HTERT RPE-1 (cell line): Measurements from ENCODE around the gene LRP10.
"Not testable (repeated sequence)": the region's sequence is repeated elsewhere in the genome, so short reads cannot be mapped to it uniquely, and the experiment has no call there.

ENCODE experiments used
- in situ Hi-C: fragments of 300-500 bp; cut with MboI; formaldehyde crosslinking; loops from 4 replicates; pipeline ENCODE4 v1.14.3; 2020; ENCODE audit warnings: low sequenced_read_pairs

LRP10 gene, protein sequence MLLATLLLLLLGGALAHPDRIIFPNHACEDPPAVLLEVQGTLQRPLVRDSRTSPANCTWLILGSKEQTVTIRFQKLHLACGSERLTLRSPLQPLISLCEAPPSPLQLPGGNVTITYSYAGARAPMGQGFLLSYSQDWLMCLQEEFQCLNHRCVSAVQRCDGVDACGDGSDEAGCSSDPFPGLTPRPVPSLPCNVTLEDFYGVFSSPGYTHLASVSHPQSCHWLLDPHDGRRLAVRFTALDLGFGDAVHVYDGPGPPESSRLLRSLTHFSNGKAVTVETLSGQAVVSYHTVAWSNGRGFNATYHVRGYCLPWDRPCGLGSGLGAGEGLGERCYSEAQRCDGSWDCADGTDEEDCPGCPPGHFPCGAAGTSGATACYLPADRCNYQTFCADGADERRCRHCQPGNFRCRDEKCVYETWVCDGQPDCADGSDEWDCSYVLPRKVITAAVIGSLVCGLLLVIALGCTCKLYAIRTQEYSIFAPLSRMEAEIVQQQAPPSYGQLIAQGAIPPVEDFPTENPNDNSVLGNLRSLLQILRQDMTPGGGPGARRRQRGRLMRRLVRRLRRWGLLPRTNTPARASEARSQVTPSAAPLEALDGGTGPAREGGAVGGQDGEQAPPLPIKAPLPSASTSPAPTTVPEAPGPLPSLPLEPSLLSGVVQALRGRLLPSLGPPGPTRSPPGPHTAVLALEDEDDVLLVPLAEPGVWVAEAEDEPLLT

DNA sequence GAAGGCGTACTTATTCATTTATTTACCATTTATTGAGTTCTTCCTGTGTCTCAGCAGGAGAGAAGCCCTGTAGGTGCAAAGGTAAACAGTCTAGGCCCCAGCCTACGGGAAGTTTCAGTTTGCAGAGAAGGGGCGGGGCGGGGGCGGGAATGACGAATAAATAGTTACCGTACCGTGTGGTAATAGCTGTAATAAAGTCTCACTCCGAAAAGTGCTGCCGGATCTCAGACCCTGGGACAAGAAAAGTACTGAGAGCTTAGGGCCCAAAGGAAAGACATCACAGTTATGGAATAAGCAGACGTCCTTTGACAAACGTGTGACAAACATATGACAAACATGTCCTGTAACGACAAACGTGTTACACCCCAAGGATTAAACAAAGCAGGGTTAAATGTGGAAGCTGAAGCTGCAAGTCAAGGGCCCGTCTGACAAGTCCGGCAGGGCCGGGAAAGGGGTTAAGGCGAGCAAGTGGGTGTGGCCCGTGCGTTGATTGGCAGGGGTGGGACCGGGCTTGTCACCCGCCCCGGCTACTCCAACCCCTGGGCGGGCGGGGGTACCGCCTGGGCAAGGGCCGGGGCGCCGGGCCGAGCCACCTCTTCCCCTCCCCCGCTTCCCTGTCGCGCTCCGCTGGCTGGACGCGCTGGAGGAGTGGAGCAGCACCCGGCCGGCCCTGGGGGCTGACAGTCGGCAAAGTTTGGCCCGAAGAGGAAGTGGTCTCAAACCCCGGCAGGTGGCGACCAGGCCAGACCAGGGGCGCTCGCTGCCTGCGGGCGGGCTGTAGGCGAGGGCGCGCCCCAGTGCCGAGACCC lies at the start of gene LRP10:
Gene LRP10 (plus strand): TSS at position 517 of the 809 bp plus-strand sequence. CDS start 564 bp downstream, outside the sequence.
- in situ Hi-C loops: no loop called here

DNA sequence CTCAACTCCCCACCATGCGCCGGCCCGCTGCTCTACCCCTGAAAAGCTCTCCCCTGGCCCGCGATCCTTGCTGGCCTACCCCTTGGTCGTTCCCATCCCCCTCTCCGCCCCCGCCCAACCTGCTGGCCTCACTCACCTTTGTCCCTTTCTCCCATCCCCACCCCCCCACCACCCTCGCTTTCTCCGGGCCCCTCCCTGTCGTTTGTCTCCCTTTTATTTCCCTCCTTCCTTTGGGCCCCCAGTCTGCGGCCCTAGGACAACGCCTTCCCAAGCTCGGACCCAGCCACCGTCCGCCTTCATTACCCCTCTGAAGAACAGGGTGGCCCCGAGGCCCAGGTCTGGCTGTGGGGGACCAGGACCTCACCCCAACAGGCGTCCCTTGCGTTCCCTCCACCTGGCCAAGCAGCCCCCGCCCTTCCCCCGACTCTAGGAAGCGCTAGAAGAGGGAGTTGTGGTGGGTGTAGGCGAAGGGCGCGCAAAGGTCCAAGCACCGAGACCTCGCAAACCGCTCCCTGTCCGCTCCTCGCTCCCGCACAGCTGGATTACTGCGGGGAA lies 49.4 kb upstream of the LRP10 start:
- in situ Hi-C loops: no loop called here

DNA sequence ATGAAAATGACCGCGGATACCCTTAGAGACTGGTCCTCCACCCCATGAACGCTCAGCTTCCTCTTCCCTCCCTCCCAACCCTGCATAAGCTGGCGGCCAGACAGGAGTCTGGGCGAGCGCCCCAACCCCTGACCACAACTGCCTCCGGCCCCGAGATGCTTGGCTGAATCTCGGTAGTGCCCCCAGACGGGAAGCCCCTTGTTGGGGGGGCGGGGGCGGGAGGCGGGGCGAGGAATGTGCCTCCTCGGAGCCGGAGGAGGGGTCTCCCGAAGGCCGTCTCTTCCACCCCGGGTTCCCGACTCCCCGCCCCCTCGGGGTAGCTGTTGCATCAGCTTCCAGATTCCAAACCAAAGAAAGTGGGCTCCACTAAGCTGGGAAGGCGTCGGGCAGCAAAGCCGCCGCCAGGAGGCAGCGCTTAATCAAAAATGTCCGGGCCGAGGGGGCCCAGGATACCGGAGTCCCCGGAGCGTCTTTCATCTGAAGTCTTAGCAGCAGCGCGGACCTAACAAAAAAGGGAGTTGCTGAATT lies 48.9 kb upstream of the LRP10 start:
- in situ Hi-C loops: no loop called here

DNA sequence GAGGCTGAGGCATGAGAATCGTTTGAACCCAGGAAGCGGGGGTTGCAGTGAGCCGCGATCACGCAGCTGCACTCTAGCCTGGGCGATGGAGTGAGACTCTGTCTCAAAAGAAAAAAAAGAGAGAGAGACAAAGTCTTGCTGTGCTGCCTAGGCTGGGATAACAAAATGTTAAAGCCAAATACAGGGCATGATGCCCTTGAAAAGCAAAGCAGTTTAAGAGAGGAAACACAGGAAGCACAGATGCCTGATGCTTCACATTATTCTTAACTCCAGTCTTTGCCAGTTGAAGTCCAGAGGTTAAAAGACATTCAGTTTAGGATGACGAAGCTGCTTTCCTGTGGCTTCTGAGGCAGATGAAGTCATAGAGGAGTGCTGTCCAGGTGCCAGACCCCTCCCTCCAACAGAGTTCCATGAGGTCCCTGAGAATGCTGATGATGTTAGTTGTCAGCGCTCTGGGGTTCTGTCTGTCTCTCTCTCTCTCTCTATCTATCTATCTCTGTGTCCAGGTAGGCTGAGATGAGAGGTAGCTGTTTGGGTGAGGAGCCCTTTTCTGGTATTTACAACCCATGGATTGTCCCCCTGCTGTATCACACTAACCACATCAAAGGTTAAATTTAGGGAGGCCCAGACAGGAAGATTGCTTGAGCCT lies 46.7 kb upstream of the LRP10 start:
- in situ Hi-C loops: no loop called here

DNA sequence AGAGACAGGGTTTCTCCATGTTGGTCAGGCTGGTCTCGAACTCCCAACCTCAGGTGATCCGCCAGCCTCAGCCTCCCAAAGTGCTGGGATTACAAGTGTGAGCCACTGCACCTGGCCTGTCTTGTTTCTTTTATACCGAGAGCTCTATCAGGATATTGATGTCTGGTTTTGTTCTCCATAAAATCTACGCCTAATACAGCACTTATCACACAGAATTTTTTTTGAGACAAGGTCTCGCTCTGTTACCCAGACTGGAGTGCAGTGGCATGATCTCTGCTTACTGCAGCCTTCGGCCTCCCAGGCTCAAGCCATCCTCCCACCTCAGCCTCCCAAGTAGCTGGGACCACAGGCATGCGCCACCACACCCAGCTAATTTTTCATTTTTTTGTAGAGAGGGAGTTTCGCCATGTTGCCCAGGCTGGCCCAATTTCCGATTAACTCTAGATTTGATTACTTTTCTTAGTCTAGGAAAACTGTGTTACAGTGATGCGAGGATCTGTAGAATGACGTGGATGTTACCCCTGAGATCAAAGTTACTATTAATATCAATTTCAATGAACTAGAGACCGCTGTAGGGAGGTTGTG lies 42.4 kb upstream of the LRP10 start:
- in situ Hi-C loops: not testable (repeated sequence)

DNA sequence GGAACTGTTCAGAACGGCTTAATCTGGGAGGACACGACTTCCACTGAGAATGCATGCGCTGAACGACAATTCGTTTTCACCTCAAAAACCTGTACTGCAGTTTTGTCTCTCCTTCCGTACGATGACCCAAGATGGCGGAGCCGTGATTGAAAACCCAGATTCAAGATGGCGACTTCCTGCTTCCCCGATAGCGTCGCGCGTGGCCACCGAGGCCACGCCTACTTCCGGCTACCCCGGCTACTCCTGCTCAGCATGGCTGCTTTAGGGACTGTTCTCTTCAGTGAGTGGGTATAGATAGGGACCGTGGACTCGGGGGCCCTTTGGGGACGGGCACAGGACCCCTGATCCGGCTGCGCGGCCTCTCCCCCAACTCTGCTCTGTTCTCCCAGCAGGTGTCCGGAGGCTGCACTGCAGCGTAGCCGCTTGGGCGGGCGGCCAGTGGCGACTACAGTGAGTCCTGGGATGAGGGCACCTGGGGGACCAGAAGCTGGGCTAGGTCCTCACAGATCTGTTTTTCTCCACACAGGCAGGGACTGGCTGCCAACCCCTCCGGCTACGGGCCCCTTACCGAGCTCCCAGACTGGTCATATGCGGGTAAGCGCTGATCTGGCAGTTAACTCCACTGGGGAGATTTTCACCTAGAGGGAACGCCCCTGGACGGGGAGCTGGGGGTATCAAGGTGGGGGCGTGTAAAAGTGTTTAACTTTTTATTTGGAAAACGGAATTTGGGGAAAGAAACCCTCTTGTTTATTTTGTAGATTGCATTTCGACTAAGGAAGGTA lies 41.7 kb upstream of the LRP10 start, which contains the start of gene MRPL52:
Gene MRPL52 (plus strand): TSS at position 227 of the 782 bp plus-strand sequence. CDS start 26 bp downstream, at position 253.
- in situ Hi-C loops: no loop called here

DNA sequence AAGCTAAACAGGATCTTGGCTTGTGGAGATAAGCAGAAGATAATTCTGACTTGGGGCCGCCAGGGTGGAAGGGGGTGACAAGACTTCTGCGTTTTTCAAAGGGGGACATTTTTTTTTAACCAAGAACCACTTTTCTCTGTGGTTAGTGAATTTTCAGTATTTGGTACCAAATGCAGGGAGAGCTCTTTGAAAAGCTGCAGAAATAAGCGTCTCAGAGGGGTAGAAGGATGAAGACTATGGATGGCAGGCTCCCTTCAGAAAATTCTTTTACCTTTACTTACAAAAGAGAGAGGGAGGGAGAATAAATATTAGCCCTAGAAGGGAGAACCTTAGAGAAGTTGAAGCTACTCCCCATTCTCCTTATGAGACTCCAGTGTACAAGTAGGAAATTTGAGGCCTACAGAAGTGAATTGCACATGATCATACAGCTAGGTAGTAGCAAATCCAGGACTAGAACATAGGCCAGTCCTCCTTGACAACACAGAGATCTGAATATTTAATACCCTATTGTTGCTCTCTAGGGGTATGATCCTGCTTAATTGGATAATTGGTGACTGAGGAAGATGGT lies 41.0 kb upstream of the LRP10 start:
- in situ Hi-C loops: no loop called here

DNA sequence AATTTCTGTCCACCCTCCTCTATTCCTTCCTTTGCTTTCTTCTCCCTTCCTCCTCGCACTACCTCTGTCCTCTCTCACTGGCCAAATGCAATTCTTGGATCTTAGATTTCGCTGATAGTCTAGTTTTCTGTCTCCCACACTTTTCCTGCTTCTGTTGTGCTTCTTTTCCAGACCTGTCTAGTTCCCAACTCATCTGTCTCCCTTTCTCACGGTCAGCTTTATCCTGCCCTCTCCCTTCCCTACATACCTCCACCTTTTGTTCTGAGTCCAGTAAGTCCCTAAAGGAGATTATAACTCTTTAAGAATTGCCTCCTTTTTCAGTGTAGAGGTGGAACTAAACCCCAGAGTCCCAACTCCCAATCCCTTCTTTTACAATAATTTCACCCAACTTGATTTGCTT lies 36.0 kb upstream of the LRP10 start:
- in situ Hi-C loops: no loop called here

DNA sequence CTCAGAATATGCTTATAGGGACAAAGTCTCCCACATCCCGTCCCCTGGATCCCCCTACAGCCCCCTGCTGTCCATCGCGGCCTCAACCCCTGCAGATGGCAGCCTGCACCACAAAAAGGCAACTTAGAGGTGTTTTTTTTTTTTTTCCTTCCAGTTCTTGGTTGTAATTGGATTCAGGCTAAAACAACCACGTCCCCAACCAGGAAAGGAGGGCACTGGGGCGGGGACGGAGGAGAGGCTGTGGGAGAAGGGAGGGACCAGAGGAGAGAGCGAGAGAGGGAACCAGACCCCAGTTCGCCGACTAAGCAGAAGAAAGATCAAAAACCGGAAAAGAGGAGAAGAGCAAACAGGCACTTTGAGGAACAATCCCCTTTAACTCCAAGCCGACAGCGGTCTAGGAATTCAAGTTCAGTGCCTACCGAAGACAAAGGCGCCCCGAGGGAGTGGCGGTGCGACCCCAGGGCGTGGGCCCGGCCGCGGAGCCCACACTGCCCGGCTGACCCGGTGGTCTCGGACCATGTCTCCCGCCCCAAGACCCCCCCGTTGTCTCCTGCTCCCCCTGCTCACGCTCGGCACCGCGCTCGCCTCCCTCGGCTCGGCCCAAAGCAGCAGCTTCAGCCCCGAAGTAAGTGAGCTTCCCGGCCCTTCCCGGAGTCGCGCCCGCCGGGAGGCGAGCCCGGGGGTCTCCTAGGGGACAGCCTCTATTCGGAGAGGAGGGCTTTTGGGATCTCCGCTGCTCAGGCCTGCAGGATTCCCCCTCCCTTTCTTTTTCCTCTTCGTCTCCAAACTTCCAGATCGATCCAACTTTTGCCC lies 35.0 kb upstream of the LRP10 start, which contains the start of gene MMP14:
Gene MMP14 (plus strand): TSS at position 285 of the 813 bp plus-strand sequence. CDS start 233 bp downstream, at position 518.
- in situ Hi-C loops: no loop called here

DNA sequence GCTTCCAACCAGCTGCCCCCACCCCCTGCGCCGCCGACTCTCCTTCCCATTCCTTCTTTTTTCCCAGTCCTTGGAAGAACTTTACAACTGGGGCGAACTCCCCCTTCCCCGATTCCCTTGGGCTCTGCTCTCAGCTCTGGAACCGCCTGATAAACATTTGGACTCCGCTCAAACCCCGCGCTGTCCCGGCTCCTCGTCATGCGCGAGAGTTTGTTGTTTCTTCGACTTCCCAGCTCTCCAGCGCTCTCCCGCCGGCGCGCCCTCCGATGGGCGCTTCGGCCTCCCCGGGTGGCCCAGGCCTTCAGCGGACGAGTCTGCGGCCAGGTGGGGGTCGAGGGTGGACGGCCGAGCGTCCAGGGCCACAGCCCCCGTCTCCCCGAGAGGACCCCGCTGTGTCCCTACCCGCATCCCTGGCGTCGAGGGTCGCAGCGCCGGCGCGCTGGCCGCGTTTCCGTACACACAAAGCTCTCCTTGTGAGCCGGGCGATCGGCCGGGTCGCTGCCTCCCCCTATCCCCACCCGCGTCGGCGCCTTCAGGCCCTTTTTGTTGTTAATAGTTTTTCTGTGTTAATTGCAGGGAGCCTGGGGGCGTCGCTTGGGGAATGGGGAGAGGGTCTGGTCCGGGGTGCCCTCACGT lies 34.3 kb upstream of the LRP10 start:
- in situ Hi-C loops: no loop called here

DNA sequence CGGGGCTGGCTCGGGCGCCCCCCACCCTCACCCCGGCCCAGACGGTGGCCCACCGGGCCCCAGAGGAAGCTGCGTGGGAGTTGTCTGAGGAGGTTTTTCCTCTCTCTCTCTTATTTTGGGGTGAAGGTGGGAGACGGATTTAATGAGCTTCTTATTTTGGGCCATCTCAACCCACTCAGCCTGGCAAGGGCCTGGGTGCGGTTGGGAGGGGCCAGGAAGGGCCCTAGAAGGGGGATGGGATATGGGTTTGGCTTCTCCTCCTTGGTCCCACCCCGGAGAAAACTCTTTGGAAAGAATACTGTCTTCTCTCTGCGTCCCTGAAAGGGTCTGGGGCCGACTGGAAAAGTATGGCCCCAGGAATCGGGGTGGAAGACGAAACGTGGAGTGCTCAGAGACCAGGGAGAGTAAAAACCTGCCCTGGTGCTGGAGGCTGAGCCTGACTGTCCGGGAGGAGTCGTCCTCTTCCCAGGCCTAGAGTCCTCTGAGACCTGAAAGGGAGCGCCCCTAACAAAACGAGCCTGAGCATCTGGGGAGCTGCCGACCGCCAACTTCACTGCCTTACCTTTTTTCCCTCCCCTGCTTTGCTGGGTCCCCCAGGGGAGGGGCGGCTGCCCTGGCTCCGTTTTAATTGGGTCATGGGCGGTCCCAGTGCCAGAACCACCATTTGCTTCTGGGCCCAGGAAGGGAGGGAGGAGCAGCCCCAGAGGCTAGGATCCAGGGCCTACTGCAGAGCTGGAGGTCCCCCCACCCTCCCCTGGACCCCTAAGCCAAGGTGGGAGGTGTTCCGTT lies 33.6 kb upstream of the LRP10 start:
- in situ Hi-C loops: no loop called here

DNA sequence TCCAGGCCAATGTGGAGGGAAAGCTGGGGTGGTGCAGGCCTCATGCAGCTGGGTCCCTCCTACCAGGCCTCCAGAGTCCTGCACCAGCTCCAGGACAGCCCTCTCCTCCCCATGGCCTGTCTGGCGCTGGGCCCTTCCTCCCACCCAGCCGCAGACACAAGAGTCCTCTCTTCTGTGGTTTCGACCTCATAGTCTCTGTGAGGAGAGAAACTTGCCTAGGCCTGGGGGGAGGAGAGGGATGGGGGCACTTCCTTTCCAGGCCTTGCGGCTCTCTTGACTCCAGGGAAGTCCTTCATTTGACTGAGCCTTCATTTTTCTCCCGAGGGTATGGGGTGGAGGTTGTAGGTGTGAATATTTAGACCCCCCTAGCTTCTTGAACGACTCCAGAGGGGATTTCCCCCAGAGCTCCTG lies 32.9 kb upstream of the LRP10 start:
- in situ Hi-C loops: no loop called here

DNA sequence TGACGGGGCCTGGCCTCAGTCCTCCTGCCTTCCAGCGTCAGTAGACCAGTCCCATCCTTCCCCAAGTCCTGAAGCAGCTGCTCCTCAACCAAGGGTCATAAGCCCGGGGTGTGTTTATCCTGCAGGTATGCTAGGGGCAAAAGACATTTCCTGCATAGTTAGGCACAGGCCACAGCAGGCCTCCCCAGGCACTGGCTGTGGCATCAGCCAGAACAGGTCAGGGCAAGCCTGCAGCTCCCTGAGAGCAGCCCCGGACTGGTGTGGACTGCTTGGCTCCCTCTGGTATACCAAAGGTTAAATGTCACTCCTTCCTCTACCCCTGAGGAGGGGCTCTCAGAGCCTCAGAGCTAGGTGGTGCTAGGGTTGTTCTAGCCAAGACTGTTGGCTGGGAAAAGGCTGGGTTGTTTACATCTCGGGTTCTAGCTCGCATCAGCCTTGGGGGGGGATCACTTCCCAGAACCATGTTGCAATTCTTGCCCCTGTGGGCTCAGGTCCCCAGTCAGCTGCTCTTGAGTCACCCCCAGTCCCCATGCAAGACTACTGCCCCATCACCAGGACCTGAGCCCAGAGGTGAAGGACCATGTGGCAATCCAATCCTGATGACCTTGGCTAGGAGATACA lies 32.3 kb upstream of the LRP10 start:
- in situ Hi-C loops: no loop called here

DNA sequence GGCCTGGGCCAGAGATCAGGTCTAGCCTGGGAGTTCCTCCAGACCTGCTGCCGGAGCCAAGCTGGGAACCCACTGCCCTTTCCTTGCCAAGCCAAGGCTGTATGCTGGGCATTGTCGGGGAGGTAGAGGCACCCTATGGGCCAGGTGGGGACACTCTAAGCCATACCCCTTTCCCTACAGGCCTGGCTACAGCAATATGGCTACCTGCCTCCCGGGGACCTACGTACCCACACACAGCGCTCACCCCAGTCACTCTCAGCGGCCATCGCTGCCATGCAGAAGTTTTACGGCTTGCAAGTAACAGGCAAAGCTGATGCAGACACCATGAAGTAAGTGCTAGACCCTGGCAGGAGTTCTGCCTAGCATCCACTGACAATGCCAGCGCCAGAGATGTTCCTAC lies 30.2 kb upstream of the LRP10 start:
- in situ Hi-C loops: no loop called here

DNA sequence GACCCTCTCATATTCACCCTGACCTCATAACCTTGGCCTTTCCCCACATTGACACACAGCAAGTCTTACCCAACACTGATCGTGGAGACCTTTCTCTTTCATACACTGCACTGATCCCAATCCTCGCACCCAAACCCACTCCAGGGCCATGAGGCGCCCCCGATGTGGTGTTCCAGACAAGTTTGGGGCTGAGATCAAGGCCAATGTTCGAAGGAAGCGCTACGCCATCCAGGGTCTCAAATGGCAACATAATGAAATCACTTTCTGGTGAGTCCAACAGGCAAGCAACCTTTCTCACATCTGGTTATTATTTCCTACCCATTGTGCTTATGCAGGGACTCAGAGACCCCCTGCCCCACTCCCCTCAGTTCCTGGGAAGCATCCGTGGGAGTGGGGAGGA lies 29.8 kb upstream of the LRP10 start:
- in situ Hi-C loops: no loop called here
